H1 (cell line): ENCODE results near the gene PEX16. TPM values are rescaled to one million over a fixed set of nuclear protein-coding genes. Genes with fewer than 3 reads are reported as not detected.

Experiments used
- CTCF ChIA-PET: fragments of 300-600 bp; sonication (Branson Sonifier 250); formaldehyde crosslinking; loops from one replicate; lab custom pipeline; 2021; ENCODE audit not compliant: partially characterized antibody; lab: Charles Lee
- POLR2A ChIA-PET: fragments of 300-600 bp; sonication (Branson Sonifier 250); formaldehyde crosslinking; loops from one replicate; lab custom pipeline; 2021; ENCODE audit warnings: inconsistent platforms; ENCODE audit not compliant: partially characterized antibody; lab: Charles Lee
- DNase-seq, 2 experiments: peaks; one replicate each; pipeline versions ENCODE4 v3.0.0 to v3.0.0-alpha.2; 2010 to 2022; ENCODE audit warnings: low spot score in 2 of 2, low read depth in 1 of 2, mixed read lengths in 1 of 2
- FAIRE-seq: peaks from 2 replicates; lab custom pipeline; 2011; peaks lifted over from hg19 to GRCh38; lab: Jason Lieb, UNC
- H2AFZ ChIP-seq: 2 replicates; pipeline ENCODE4 v1.8.1; 2012; ENCODE audit warnings: low read length, inconsistent platforms
- H2AK5ac ChIP-seq: 2 replicates; pipeline ENCODE4 v1.6.1; 2013; ENCODE audit warnings: low read depth, low read length
- H2BK120ac ChIP-seq: replicated peaks from 2 replicates; pipeline ENCODE3; 2013; ENCODE audit warnings: low read depth, low read length, inconsistent platforms
- H2BK12ac ChIP-seq: 2 replicates; pipeline ENCODE4 v1.6.1; 2013; ENCODE audit warnings: low read depth, low read length
- H2BK15ac ChIP-seq: 2 replicates; pipeline ENCODE4 v1.6.1; 2013; ENCODE audit warnings: low read length
- H2BK20ac ChIP-seq: 2 replicates; pipeline ENCODE4 v1.6.1; 2013; ENCODE audit warnings: low read length
- H2BK5ac ChIP-seq: 2 replicates; pipeline ENCODE4 v1.6.1; 2013; ENCODE audit warnings: low read depth, low read length
- H3K14ac ChIP-seq: 2 replicates; pipeline ENCODE4 v1.6.1; 2013; ENCODE audit warnings: inconsistent platforms; ENCODE audit not compliant: insufficient read length
- H3K18ac ChIP-seq: 2 replicates; pipeline ENCODE4 v1.6.1; 2013; ENCODE audit warnings: low read length; ENCODE audit errors: extremely low read depth
- H3K23ac ChIP-seq: 2 replicates; pipeline ENCODE4 v1.6.1; 2013; ENCODE audit warnings: inconsistent platforms; ENCODE audit not compliant: insufficient read length
- H3K23me2 ChIP-seq: 2 replicates; pipeline ENCODE4 v1.6.1; 2013; ENCODE audit warnings: low read depth, low read length
- H3K27ac ChIP-seq: 2 replicates; pipeline ENCODE4 v1.6.1; 2011; ENCODE audit warnings: low read depth, low read length, inconsistent platforms
- H3K27me3 ChIP-seq, 4 experiments: replicated peaks in 1 of 4; 1 replicate in 1 of 4; 2 replicates in 3 of 4; pipeline versions ENCODE4 v1.6.1 to v1.8.1; 2011 to 2013; ENCODE audit warnings: low read length in 3 of 4, mild to moderate bottlenecking in 3 of 4, inconsistent platforms in 2 of 4, mixed read lengths in 2 of 4, moderate library complexity in 1 of 4; ENCODE audit not compliant: control insufficient read depth in 3 of 4, insufficient read depth in 3 of 4; ENCODE audit errors: extremely low read depth in 1 of 4
- H3K36me3 ChIP-seq, 4 experiments: 2 replicates each; pipeline versions ENCODE4 v1.6.1 to v1.8.1; 2011 to 2013; ENCODE audit warnings: mild to moderate bottlenecking in 4 of 4, low read length in 3 of 4, moderate library complexity in 2 of 4, control low read depth in 1 of 4, inconsistent platforms in 1 of 4; ENCODE audit not compliant: insufficient read depth in 4 of 4, control insufficient read depth in 2 of 4
- H3K4ac ChIP-seq: replicated peaks from 2 replicates; pipeline ENCODE3; 2013; ENCODE audit warnings: low read length, low read depth, mixed read lengths, inconsistent platforms; ENCODE audit not compliant: insufficient read length
- H3K4me1 ChIP-seq, 4 experiments: replicated peaks in 1 of 4; 1 replicate in 1 of 4; 2 replicates in 3 of 4; pipeline versions ENCODE4 v1.6.1 to v1.8.1; 2011 to 2013; ENCODE audit warnings: low read length in 3 of 4, inconsistent platforms in 2 of 4, mixed read lengths in 1 of 4; ENCODE audit not compliant: insufficient read depth in 4 of 4, control insufficient read depth in 3 of 4
- H3K4me2 ChIP-seq, 2 experiments: 2 replicates each; pipeline versions ENCODE4 v1.6.1 to v1.8.1; 2011 to 2013; ENCODE audit warnings: low read depth in 2 of 2, low read length in 2 of 2, control low read depth in 1 of 2, inconsistent platforms in 1 of 2, mild to moderate bottlenecking in 1 of 2; ENCODE audit not compliant: insufficient read depth in 1 of 2
- H3K4me3 ChIP-seq, 4 experiments: fragments of 200-600, 300-600 bp in 1 of 4; sonication (generic), shearing (Covaris generic), sonication (Bioruptor Twin) in 1 of 4; 2 replicates each; pipeline versions ENCODE4 v1.5.1 to v1.8.1; 2011 to 2016; ENCODE audit warnings: low read length in 4 of 4, low read depth in 3 of 4, control low read depth in 2 of 4, inconsistent platforms in 2 of 4, mild to moderate bottlenecking in 2 of 4, mixed read lengths in 1 of 4, moderate library complexity in 1 of 4; ENCODE audit not compliant: insufficient read depth in 2 of 4; ENCODE audit errors: extremely low read depth in 1 of 4
- H3K56ac ChIP-seq: replicated peaks from 2 replicates; pipeline ENCODE3; 2013; ENCODE audit warnings: low read depth, mild to moderate bottlenecking, mixed read lengths, low read length, inconsistent platforms; ENCODE audit not compliant: insufficient read length
- H3K79me1 ChIP-seq: 2 replicates; pipeline ENCODE4 v1.6.1; 2013; ENCODE audit warnings: low read depth, low read length, control low read depth
- H3K79me2 ChIP-seq, 2 experiments: 2 replicates each; pipeline versions ENCODE4 v1.6.1 to v1.8.1; 2012 to 2013; ENCODE audit warnings: low read length in 2 of 2, mild to moderate bottlenecking in 2 of 2, inconsistent platforms in 1 of 2; ENCODE audit not compliant: insufficient read depth in 2 of 2, control insufficient read depth in 1 of 2
- H3K9ac ChIP-seq, 4 experiments: replicated peaks in 1 of 4; 1 replicate in 1 of 4; 2 replicates in 3 of 4; pipeline versions ENCODE4 v1.6.1 to v1.8.1; 2011 to 2013; ENCODE audit warnings: low read depth in 3 of 4, low read length in 3 of 4, control low read depth in 2 of 4, mild to moderate bottlenecking in 2 of 4, moderate library complexity in 2 of 4, inconsistent platforms in 1 of 4; ENCODE audit errors: extremely low read depth in 1 of 4
- H3K9me3 ChIP-seq, 2 experiments: 2 replicates each; pipeline versions ENCODE4 v1.6.1 to v1.8.1; 2012 to 2013; ENCODE audit warnings: mild to moderate bottlenecking in 2 of 2, moderate library complexity in 2 of 2, control low read depth in 1 of 2, inconsistent platforms in 1 of 2, low read depth in 1 of 2, low read length in 1 of 2, mixed read lengths in 1 of 2; ENCODE audit not compliant: insufficient read depth in 2 of 2
- H4K20me1 ChIP-seq, 2 experiments: replicated peaks in 1 of 2; 2 replicates each; pipeline versions ENCODE3 to v1.8.1; 2011 to 2013; ENCODE audit warnings: inconsistent platforms in 2 of 2, low read length in 2 of 2, mild to moderate bottlenecking in 1 of 2; ENCODE audit not compliant: insufficient read depth in 2 of 2, control insufficient read depth in 1 of 2
- H4K5ac ChIP-seq: 2 replicates; pipeline ENCODE4 v1.6.1; 2013; ENCODE audit warnings: low read length, low read depth, mixed read lengths, inconsistent platforms; ENCODE audit not compliant: insufficient read length
- H4K8ac ChIP-seq: 2 replicates; pipeline ENCODE4 v1.8.0; 2013; ENCODE audit warnings: mild to moderate bottlenecking, moderate library complexity, low read length, inconsistent platforms; ENCODE audit not compliant: insufficient read depth; ENCODE audit errors: extremely low read depth
- H4K91ac ChIP-seq: replicated peaks from 2 replicates; pipeline ENCODE3; 2013; ENCODE audit warnings: low read length, mixed read lengths, inconsistent platforms; ENCODE audit not compliant: insufficient read length
- ASH2L ChIP-seq: fragments of 200-600, 300-600 bp; sonication (generic); IDR thresholded peaks from one replicate; pipeline ENCODE4 v1.7.1; 2017; ENCODE audit warnings: low read length
- CTBP2 ChIP-seq: IDR thresholded peaks from 2 replicates; pipeline ENCODE4 v1.7.0; 2011; ENCODE audit warnings: borderline replicate concordance, mild to moderate bottlenecking, moderate library complexity, mixed read lengths, low read length; ENCODE audit not compliant: insufficient read depth, insufficient read length
- E2F6 ChIP-seq: IDR thresholded peaks from 2 replicates; pipeline ENCODE4 v1.6.1; 2012; ENCODE audit warnings: inconsistent platforms
- HDAC2 ChIP-seq, 2 experiments: fragments of 300-600 bp in 1 of 2; sonication (generic) in 1 of 2; IDR thresholded peaks; 2 replicates each; pipeline ENCODE4 v1.6.1; 2011 to 2012; ENCODE audit warnings: low read depth in 2 of 2, low read length in 2 of 2, mild to moderate bottlenecking in 2 of 2, moderate library complexity in 2 of 2, borderline replicate concordance in 1 of 2, inconsistent platforms in 1 of 2
- KDM1A ChIP-seq: fragments of 200-600, 300-600 bp; sonication (generic); IDR thresholded peaks from 2 replicates; pipeline ENCODE4 v1.7.1; 2016; ENCODE audit warnings: mild to moderate bottlenecking, low read length, borderline replicate concordance
- MAX ChIP-seq: IDR thresholded peaks from 2 replicates; pipeline ENCODE4 v1.6.1; 2012; ENCODE audit warnings: inconsistent platforms
- RAD21 ChIP-seq, 2 experiments: IDR thresholded peaks in 1 of 2; conservative IDR thresholded peaks in 1 of 2; 2 replicates each; pipeline ENCODE4 v1.6.1; 2011; ENCODE audit warnings: low read depth in 2 of 2, low read length in 2 of 2, improper control_type of control experiment in 1 of 2, inconsistent platforms in 1 of 2, mild to moderate bottlenecking in 1 of 2, moderate library complexity in 1 of 2
- RXRA ChIP-seq: IDR thresholded peaks from 2 replicates; pipeline ENCODE4 v1.6.1; 2011; ENCODE audit warnings: low read depth, mild to moderate bottlenecking, low read length, moderate library complexity; ENCODE audit not compliant: insufficient read depth
- SIX5 ChIP-seq: IDR thresholded peaks from 2 replicates; pipeline ENCODE4 v1.6.1; 2011; ENCODE audit warnings: mild to moderate bottlenecking, low read depth, low read length
- TBP ChIP-seq: IDR thresholded peaks from 2 replicates; pipeline ENCODE4 v1.6.1; 2011; ENCODE audit warnings: low read depth, low read length, improper control_type of control experiment
- WGBS, 2 experiments: shearing (Covaris generic) in 1 of 2; methylation state at CpG; one replicate each; pipeline versions ENCODE4 v1.1.6 to v1.1.7; 2013 to 2015; ENCODE audit warnings: low lambda C conversion rate in 2 of 2, mixed read lengths in 2 of 2, inconsistent platforms in 1 of 2, low coverage in 1 of 2, missing lambda C conversion rate in 1 of 2; ENCODE audit not compliant: insufficient replicate concordance in 2 of 2, insufficient coverage in 1 of 2, insufficient read length in 1 of 2; ENCODE audit errors: extremely low coverage in 1 of 2, missing lambda C conversion rate in 1 of 2; 5-methylcytosine and 5-hydroxymethylcytosine counted together
- polyA plus RNA-seq, 7 experiments: library from polyadenylated mRNA; depleted of rRNA in 3 of 7; stranded (reverse) in 5 of 7; unstranded in 2 of 7; fragments of >200 nt in 5 of 7; fragments of 200-250 nt in 2 of 7; gene quantifications; 1 replicate in 5 of 7; 2 replicates in 1 of 7; 4 replicates in 1 of 7; pipeline versions ENCODE4 v1.2.1 to v1.2.3, GENCODE V29; 2011 to 2013; ENCODE audit warnings: missing spikeins in 2 of 7, mixed read lengths in 2 of 7
- total RNA-seq: library from RNA; stranded (reverse); fragmentation: NEBNext Ultra II Directional; extraction: Animal tissue kit (Norgen Biotek cat#: 25700); gene quantifications from 2 replicates; pipeline ENCODE4 v1.2.1, GENCODE V29; 2021

PEX16 gene
- total and polyA plus RNA-seq, 2 of the 8 experiments (the other 6 are each of a cell fraction or from before 2014, with no cell fraction given) = 29.2 to 36.0 TPM

- H2BK20ac ChIP-seq = no peak overlapping the region
- no peak overlapping the region for H2AFZ ChIP-seq
- H2BK120ac ChIP-seq = no peak overlapping the region
- H3K9ac ChIP-seq = no peak overlapping the region
- H3K9me3 ChIP-seq = no peaks in the 10 kb centered on the region
- H3K4me2 ChIP-seq = peak overlapping the region; percentile 42 to 67; a peak in 3 of 4 replicates
- no peak overlapping the region for H3K14ac ChIP-seq
- WGBS, 2 experiments = 28% methylated on average over 17 of the region's 19 CpGs; no CpG with 5 or more reads in 1 of the 2 experiments
- no peak overlapping the region for H2AK5ac ChIP-seq
- no peaks in the 10 kb centered on the region for H3K36me3 ChIP-seq
- H3K18ac ChIP-seq = no peak overlapping the region
- no peak overlapping the region for H2BK15ac ChIP-seq
- H3K27ac ChIP-seq = no peak overlapping the region
- H3K23me2 ChIP-seq = peaks cover 8% of the 10 kb centered on the region
- H4K91ac ChIP-seq = no peak overlapping the region
- ChIA-PET CTCF (interaction anchor here (0.8 to 7.7 kb wide), 8 partner anchors 12 to 471 kb away, joined by 3 to 69 read pairs (median 3); no protein-coding TSS in a partner anchor), POLR2A (interaction anchor here (1.1 to 3.8 kb wide), 7 partner anchors 10 to 50 kb away, joined by 3 to 21 read pairs (median 4); partner anchors contain the start of genes CRY2, LARGE2 and PEX16)
- peak overlapping the region in 1 of 4 experiments; percentile 42; a peak in 2 of 8 replicates for H3K4me3 ChIP-seq
- no peak overlapping the region for H3K23ac ChIP-seq
- no peak overlapping the region for H3K56ac ChIP-seq
- no peak overlapping the region for H3K4ac ChIP-seq
- DNase-seq (peak in 1 of 2 experiments; percentile 84), FAIRE-seq (no peak)
- H4K20me1 ChIP-seq = peaks cover 9 to 15% of the 10 kb centered on the region in 2 experiments
- no peak overlapping the region for H2BK5ac ChIP-seq
- no peak overlapping the region; the same call in 1 of the 2 replicates for H4K8ac ChIP-seq
- no peak overlapping the region for H4K5ac ChIP-seq
- H3K79me1 ChIP-seq = peaks cover 2% of the 10 kb centered on the region
- peaks cover 0 to 30% (median 22%) of the 10 kb centered on the region in 4 experiments; a peak in 6 of 7 replicates for H3K4me1 ChIP-seq
- H3K79me2 ChIP-seq = no peaks in the 10 kb centered on the region
- H2BK12ac ChIP-seq = no peak overlapping the region
- peaks cover 0 to 5% (median 2%) of the 10 kb centered on the region in 4 experiments; a peak in 1 of 7 replicates for H3K27me3 ChIP-seq
- TF ChIP-seq TBP (peak; percentile 79), HDAC2 (IDR thresholded peaks at IDR 0.05; ENCODE audit: borderline replicate concordance in 1 of 2, low read depth in 2 of 2, low read length in 2 of 2) (peak in 1 of 2 experiments; percentile 45; a peak in 1 of 4 replicates), KDM1A (no peak), RAD21 (IDR thresholded peaks at IDR 0.05 in 1 of 2, conservative IDR thresholded peaks at IDR 0.05 in 1 of 2; ENCODE audit: low read depth in 2 of 2, low read length in 2 of 2) (0 out of 4 replicates have a peak, but pooled peaks of 1 of the 2 experiments have one; percentile 0), MAX (peak; percentile 5; the same call in 1 of the 2 replicates), ASH2L (no peak), CTBP2 (no peak), RXRA (no peak), E2F6 (peak; percentile 40; the same call in 1 of the 2 replicates), SIX5 (no peak; the same call in 1 of the 2 replicates)
These were observed 21.2 kb downstream of the PEX16 start for GRCh38 chr11:45896422-45896984.
